HepG2 (cell line): ENCODE measurements around the gene POU5F1. TPM values are rescaled to one million over a fixed set of nuclear protein-coding genes. Genes with fewer than 3 reads are reported as not detected.

Experiments used
- ATAC-seq: fragments of 200-7000 bp; cut with Tn5 transposase; 3 replicates; pipeline ENCODE4 v1.9.1; 2020; ENCODE audit warnings: mild to moderate bottlenecking, moderate library complexity
- BruUV-seq: library from RNA; stranded (reverse); fragments of 400-500 nt; replicated peaks from 2 replicates; lab custom pipeline; 2021; lab: Mats Ljungman, UMichigan
- CTCF ChIA-PET: fragments of 300-600 bp; formaldehyde crosslinking; extraction: SDS; loops from one replicate; lab custom pipeline; 2021; ENCODE audit warnings: low total read pairs, inconsistent platforms, low intra/inter-chr PET ratio; lab: Yijun Ruan, JAX
- POLR2A ChIA-PET: fragments of 350-600 bp; sonication (Branson Sonifier 250); formaldehyde crosslinking; loops from one replicate; lab custom pipeline; 2020; ENCODE audit warnings: antibody characterized with exemption, inconsistent platforms; lab: Yijun Ruan, JAX
- DNase-seq: peaks from one replicate; pipeline ENCODE4 v3.0.0-alpha.2; 2015; ENCODE audit warnings: low spot score
- FAIRE-seq: peaks from 3 replicates; lab custom pipeline; 2011; peaks lifted over from hg19 to GRCh38; lab: Jason Lieb, UNC
- H2AFZ ChIP-seq: one replicate; pipeline ENCODE4 v1.6.1; 2011; ENCODE audit warnings: low read length, inconsistent platforms
- H3K27ac ChIP-seq: fragments of 300-600 bp; 3 replicates; pipeline ENCODE4 v1.8.0; 2011; ENCODE audit warnings: mixed run types, mild to moderate bottlenecking, mixed read lengths, low read length, inconsistent platforms; ENCODE audit not compliant: insufficient read depth; ENCODE audit errors: extremely low read length
- H3K27me3 ChIP-seq, 2 experiments: fragments of 200-600 bp in 1 of 2; 2 replicates in 1 of 2; 3 replicates in 1 of 2; pipeline versions ENCODE4 v1.6.0 to v1.8.0; 2011; ENCODE audit warnings: low read length in 2 of 2, mild to moderate bottlenecking in 2 of 2, moderate library complexity in 2 of 2, inconsistent platforms in 1 of 2; ENCODE audit not compliant: insufficient read depth in 2 of 2, control insufficient read depth in 1 of 2
- H3K36me3 ChIP-seq, 2 experiments: fragments of 200-600 bp in 1 of 2; replicated peaks in 1 of 2; 2 replicates in 1 of 2; 3 replicates in 1 of 2; pipeline versions ENCODE4 v1.5.1 to v1.8.0; 2011; ENCODE audit warnings: low read length in 2 of 2, inconsistent platforms in 1 of 2; ENCODE audit not compliant: insufficient read depth in 2 of 2, control insufficient read depth in 1 of 2
- H3K4me1 ChIP-seq: 2 replicates; pipeline ENCODE4 v1.5.1; 2012; ENCODE audit warnings: low read length, inconsistent platforms; ENCODE audit not compliant: insufficient read depth
- H3K4me2 ChIP-seq: 2 replicates; pipeline ENCODE4 v1.6.0; 2011; ENCODE audit warnings: low read depth, low read length, inconsistent platforms
- H3K4me3 ChIP-seq, 3 experiments: fragments of 200-600 bp in 1 of 3; sonication (generic), shearing (Covaris generic) in 1 of 3; replicated peaks in 1 of 3; 2 replicates each; pipeline ENCODE4 v1.5.1; 2011 to 2016; ENCODE audit warnings: low read length in 3 of 3, inconsistent platforms in 2 of 3, low read depth in 2 of 3, mild to moderate bottlenecking in 2 of 3, control low read depth in 1 of 3, mixed read lengths in 1 of 3; ENCODE audit not compliant: insufficient read depth in 1 of 3
- H3K79me2 ChIP-seq: one replicate; pipeline ENCODE4 v1.6.1; 2011; ENCODE audit warnings: low read length, inconsistent platforms; ENCODE audit not compliant: insufficient read depth
- H3K9ac ChIP-seq: 2 replicates; pipeline ENCODE4 v1.6.0; 2011; ENCODE audit warnings: mild to moderate bottlenecking, low read depth, low read length, inconsistent platforms; ENCODE audit not compliant: insufficient read depth
- H3K9me3 ChIP-seq: 2 replicates; pipeline ENCODE4 v1.5.1; 2012; ENCODE audit warnings: mild to moderate bottlenecking, low read length
- H4K20me1 ChIP-seq: 2 replicates; pipeline ENCODE4 v1.6.0; 2011; ENCODE audit warnings: inconsistent platforms, mild to moderate bottlenecking, low read length, moderate library complexity; ENCODE audit not compliant: insufficient read depth
- ARNT ChIP-seq: fragments of 450-650 bp; IDR thresholded peaks from 2 replicates; pipeline ENCODE4 v1.6.1; 2017
- DR1 ChIP-seq: sonication (generic); formaldehyde crosslinking; IDR thresholded peaks from 2 replicates; pipeline ENCODE4 v1.8.0; 2021; ENCODE audit warnings: mild to moderate bottlenecking, missing genetic modification reagents, inconsistent platforms
- EED ChIP-seq: sonication (generic); formaldehyde crosslinking; IDR thresholded peaks from 2 replicates; pipeline ENCODE4 v1.5.0; 2020; ENCODE audit warnings: mild to moderate bottlenecking, missing genetic modification reagents
- FOSL2 ChIP-seq: sonication (generic); formaldehyde crosslinking; IDR thresholded peaks from 2 replicates; pipeline ENCODE4 v1.4.0; 2020; ENCODE audit warnings: missing genetic modification reagents
- KDM1A ChIP-seq: IDR thresholded peaks from 2 replicates; pipeline ENCODE4 v1.6.1; 2016; ENCODE audit warnings: missing compliant biosample characterization
- TAF15 ChIP-seq: fragments of 200-400 bp; formaldehyde crosslinking; IDR thresholded peaks from one replicate; pipeline ENCODE4 v1.6.1; 2018; ENCODE audit warnings: mild to moderate bottlenecking, low read depth, low read length; ENCODE audit not compliant: poor library complexity, severe bottlenecking
- TARDBP ChIP-seq: sonication (generic); formaldehyde crosslinking; IDR thresholded peaks from 2 replicates; pipeline ENCODE4 v1.8.0; 2022; ENCODE audit warnings: mild to moderate bottlenecking, missing genetic modification reagents
- TFAP4 ChIP-seq: sonication (generic); IDR thresholded peaks from 2 replicates; pipeline ENCODE4 v1.6.1; 2016; ENCODE audit warnings: low read depth, borderline replicate concordance
- ZBTB21 ChIP-seq: sonication (generic); formaldehyde crosslinking; IDR thresholded peaks from 2 replicates; pipeline ENCODE4 v1.4.0; 2020; ENCODE audit warnings: missing genetic modification reagents
- ZNF121 ChIP-seq: sonication (generic); formaldehyde crosslinking; IDR thresholded peaks from 2 replicates; pipeline ENCODE4 v1.5.0; 2020; ENCODE audit warnings: mild to moderate bottlenecking, missing genetic modification reagents
- ZNF256 ChIP-seq: sonication (generic); formaldehyde crosslinking; conservative IDR thresholded peaks from 2 replicates; pipeline ENCODE4 v1.4.0; 2020; ENCODE audit warnings: missing genetic modification reagents
- WGBS: methylation state at CpG from one replicate; pipeline ENCODE4 v1.1.6; 2017; ENCODE audit warnings: low lambda C conversion rate; 5-methylcytosine and 5-hydroxymethylcytosine counted together
- in situ Hi-C: cut with HindIII; loops from 2 replicates; pipeline ENCODE4 v1.10.0; 2017; ENCODE audit warnings: low pct_unique_long_range_greater_than_20kb; ENCODE audit not compliant: extremely low pct_ligation_motif_present
- intact Hi-C: fragments of 100-400 bp; cut with micrococcal nuclease; formaldehyde crosslinking; loops from one replicate; pipeline ENCODE4 v1.10.0; 2022; ENCODE audit not compliant: unreplicated experiment
- polyA plus RNA-seq, 8 experiments: library from polyadenylated mRNA; depleted of rRNA in 3 of 8; stranded (reverse) in 7 of 8; unstranded in 1 of 8; fragments of >200 nt; fragmentation: Illumina TruSeq in 4 of 8; extraction: Trizol in 4 of 8; gene quantifications; 2 replicates each; pipeline versions ENCODE4 v1.2.1 to v1.2.3, GENCODE V29; 2011 to 2016; ENCODE audit warnings: low read depth in 4 of 8, missing spikeins in 1 of 8, mixed read lengths in 1 of 8; ENCODE audit not compliant: insufficient read depth in 1 of 8
- small RNA-seq, 3 experiments: library from RNA; depleted of rRNA; stranded (forward); fragments of <200 nt; gene quantifications; one replicate each; pipeline ENCODE3, GENCODE V24; 2012; ENCODE audit warnings: low read depth in 2 of 3, low replicate concordance in 1 of 3; ENCODE audit not compliant: insufficient read length in 3 of 3, insufficient read depth in 2 of 3
- total RNA-seq, 5 experiments: library from RNA; depleted of rRNA; stranded (reverse); fragments of >200 nt; fragmentation: Illumina TruSeq; extraction: Trizol; gene quantifications; 2 replicates each; pipeline ENCODE4 v1.2.3, GENCODE V29; 2016; ENCODE audit warnings: low read depth in 1 of 5

The POU5F1 gene
- total and polyA plus RNA-seq, 2 of the 13 experiments (the other 11 are each of a cell fraction or from before 2014, with no cell fraction given): 2.5 to 7.2 TPM

GRCh38 chr6:31114541-31114878, 56.0 kb downstream of the POU5F1 start, which contains the start of gene PSORS1C1:
Gene PSORS1C1, plus strand, starts transcription at chr6:31114800. Its CDS starts 14,833 bp downstream, at chr6:31129633.
- Histone ChIP-seq H3K79me2 (no peaks in the 10 kb centered on the region), H2AFZ (no peak within 1 kb of the TSS), H3K9ac (no peak within 1 kb of the TSS), H4K20me1 (no peaks in the 10 kb centered on the region), H3K4me2 (peak within 1 kb of the TSS; percentile 34; the same call in 1 of the 2 replicates), H3K36me3 (no peaks in the 10 kb centered on the region), H3K9me3 (no peaks in the 10 kb centered on the region), H3K4me1 (peaks cover 9% of the 10 kb centered on the region; the same call in 1 of the 2 replicates), H3K4me3 (no peak within 1 kb of the TSS; a peak in 1 of 6 replicates), H3K27ac (no peak within 1 kb of the TSS), H3K27me3 (peaks cover 7 to 89% of the 10 kb centered on the region in 2 experiments)
- no TSS peak for BruUV-seq
- peak; percentile 49 for DNase-seq
- CTCF ChIA-PET: no interaction called here
- WGBS: 2% methylated on average over 3 of the region's 3 CpGs
- FAIRE-seq: no peak
- intact Hi-C loops: no loop called here
- ATAC-seq: peak; percentile 66
- in situ Hi-C loops: no loop called here
- POLR2A ChIA-PET: interaction anchor here (0.8 kb wide), 1 partner anchor 27 kb away, joined by 3 read pairs; no protein-coding TSS in a partner anchor
- TF ChIP-seq TARDBP (CRISPR knock-in tag): no peak
- no peak for TF ChIP-seq ZNF121
- TF ChIP-seq ZBTB21: no peak
- no peak for TF ChIP-seq ZNF256
- peak; percentile 76 for TF ChIP-seq FOSL2
- TF ChIP-seq EED: 0 out of 2 replicates have a peak, but pooled peaks have one; percentile 25
- peak; percentile 17; the same call in 1 of the 2 replicates for TF ChIP-seq TFAP4
- TF ChIP-seq KDM1A (CRISPR knock-in tag): no peak
- no peak for TF ChIP-seq ARNT
- no peak for TF ChIP-seq DR1 (CRISPR knock-in tag)
- no peak for TF ChIP-seq TAF15

Small RNA genes lying within 50 kb of the gene (small RNA-seq; reads per million reads assigned to genes)
- gene POLR2LP1: 0 reads per million in 3 experiments

Other genes with a start within 250 kb of the POU5F1 start
- gene SFTA2, start 238.5 kb downstream of the POU5F1 start, total RNA-seq (2016; rRNA removed; fragmentation: Illumina TruSeq; extraction: Trizol): not detected in 2 replicates
- not detected in 2 replicates for gene SFTA2, start 238.5 kb downstream of the POU5F1 start, polyA plus RNA-seq (2011; rRNA removed)
- gene MUCL3, start 229.7 kb downstream of the POU5F1 start, total RNA-seq (2016; rRNA removed; fragmentation: Illumina TruSeq; extraction: Trizol): not detected in 2 replicates
- gene MUCL3, start 229.7 kb downstream of the POU5F1 start, polyA plus RNA-seq (2011; rRNA removed): not detected in 2 replicates
- not detected in 2 replicates for gene MUC21, start 187.0 kb downstream of the POU5F1 start, total RNA-seq (2016; rRNA removed; fragmentation: Illumina TruSeq; extraction: Trizol)
- not detected in 2 replicates for gene MUC21, start 187.0 kb downstream of the POU5F1 start, polyA plus RNA-seq (2011; rRNA removed)
- gene MUC22, start 160.2 kb downstream of the POU5F1 start, total RNA-seq (2016; rRNA removed; fragmentation: Illumina TruSeq; extraction: Trizol): not detected in 2 replicates
- not detected in 2 replicates for gene MUC22, start 160.2 kb downstream of the POU5F1 start, polyA plus RNA-seq (2011; rRNA removed)
- gene C6orf15, start 58.1 kb downstream of the POU5F1 start, total RNA-seq (2016; rRNA removed; fragmentation: Illumina TruSeq; extraction: Trizol): not detected in 2 replicates
- gene C6orf15, start 58.1 kb downstream of the POU5F1 start, polyA plus RNA-seq (2011; rRNA removed): not detected in 2 replicates
- gene PSORS1C1, start 55.9 kb downstream of the POU5F1 start, total RNA-seq (2016; rRNA removed; fragmentation: Illumina TruSeq; extraction: Trizol): 0.02 TPM in 1 of 2 replicates, not detected in the other
- 0.01 and 0.24 TPM in 2 replicates for gene PSORS1C1, start 55.9 kb downstream of the POU5F1 start, polyA plus RNA-seq (2011; rRNA removed)
- not detected in 2 replicates for gene CDSN, start 50.2 kb downstream of the POU5F1 start, total RNA-seq (2016; rRNA removed; fragmentation: Illumina TruSeq; extraction: Trizol)
- not detected in 2 replicates for gene CDSN, start 50.2 kb downstream of the POU5F1 start, polyA plus RNA-seq (2011; rRNA removed)
- gene PSORS1C2, start 31.6 kb downstream of the POU5F1 start, total RNA-seq (2016; rRNA removed; fragmentation: Illumina TruSeq; extraction: Trizol): not detected in 2 replicates
- gene PSORS1C2, start 31.6 kb downstream of the POU5F1 start, polyA plus RNA-seq (2011; rRNA removed): not detected in 2 replicates
- 20.2 and 28.2 TPM in 2 replicates for gene CCHCR1, start 12.9 kb downstream of the POU5F1 start, total RNA-seq (2016; rRNA removed; fragmentation: Illumina TruSeq; extraction: Trizol)
- gene CCHCR1, start 12.9 kb downstream of the POU5F1 start, polyA plus RNA-seq (2011; rRNA removed): 14.6 and 17.2 TPM in 2 replicates
- 20.5 and 22.2 TPM in 2 replicates for gene TCF19, start 12.1 kb downstream of the POU5F1 start, total RNA-seq (2016; rRNA removed; fragmentation: Illumina TruSeq; extraction: Trizol)
- 4.2 and 4.9 TPM in 2 replicates for gene TCF19, start 12.1 kb downstream of the POU5F1 start, polyA plus RNA-seq (2011; rRNA removed)
- 31.5 and 77.1 TPM in 2 replicates for gene HLA-C, start 101.4 kb upstream of the POU5F1 start, total RNA-seq (2016; rRNA removed; fragmentation: Illumina TruSeq; extraction: Trizol)
- 155 and 225 TPM in 2 replicates for gene HLA-C, start 101.4 kb upstream of the POU5F1 start, polyA plus RNA-seq (2011; rRNA removed)
- gene HLA-B, start 186.5 kb upstream of the POU5F1 start, total RNA-seq (2016; rRNA removed; fragmentation: Illumina TruSeq; extraction: Trizol): 15.5 and 35.3 TPM in 2 replicates
- 88.9 and 228 TPM in 2 replicates for gene HLA-B, start 186.5 kb upstream of the POU5F1 start, polyA plus RNA-seq (2011; rRNA removed)
- gene MICA, start 232.9 kb upstream of the POU5F1 start, total RNA-seq (2016; rRNA removed; fragmentation: Illumina TruSeq; extraction: Trizol): 20.5 and 38.1 TPM in 2 replicates
- gene MICA, start 232.9 kb upstream of the POU5F1 start, polyA plus RNA-seq (2011; rRNA removed): 21.6 and 29.3 TPM in 2 replicates